MV-4-11 (cell line): ENCODE measurements around the gene PFDN1.
"Not testable (repeated sequence)": the region's sequence is repeated elsewhere in the genome, so short reads cannot be mapped to it uniquely, and the experiment has no call there.

Source experiments
- DNase-seq: peaks from one replicate; lab custom pipeline; 2025; lab: John Stamatoyannopoulos, UW

Gene PFDN1

GRCh38 chr5:140213370-140213983, 89.4 kb downstream of the PFDN1 start:
- no peak for DNase-seq

- no peak for DNase-seq
These were observed 94.8 kb downstream of the PFDN1 start for GRCh38 chr5:140208065-140208464.

GRCh38 chr5:140207250-140207964, 95.5 kb downstream of the PFDN1 start:
- peak; percentile 52 for DNase-seq

GRCh38 chr5:140205952-140206351, 96.9 kb downstream of the PFDN1 start:
- DNase-seq, result no peak

GRCh38 chr5:140205216-140205615, 97.7 kb downstream of the PFDN1 start:
- DNase-seq, result peak; percentile 73

GRCh38 chr5:140202610-140203009, 100.3 kb downstream of the PFDN1 start:
- no peak for DNase-seq

GRCh38 chr5:140202078-140202477, 100.8 kb downstream of the PFDN1 start:
- no peak for DNase-seq

- DNase-seq, result not testable (repeated sequence)
These were observed 104.0 kb downstream of the PFDN1 start for GRCh38 chr5:140198915-140199314.

- DNase-seq, result no peak
These were observed 105.9 kb downstream of the PFDN1 start for GRCh38 chr5:140197023-140197422.

GRCh38 chr5:140196115-140196814, 106.6 kb downstream of the PFDN1 start:
- no peak for DNase-seq
